CD4-positive, alpha-beta T cell treated with Interleukin-4 for 4 hours (primary cell): Measurements from ENCODE around the gene PRKCQ.
"Not testable (repeated sequence)": the region's sequence is repeated elsewhere in the genome, so short reads cannot be mapped to it uniquely, and the experiment has no call there.

Source experiments
- DNase-seq: peaks from one replicate; pipeline ENCODE4 v3.0.0-alpha.2; 2020

Gene PRKCQ

GRCh38 chr10:6401558-6402348 lies 178.3 kb downstream of the PRKCQ start:
- peak; percentile 75 for DNase-seq

- no peak for DNase-seq
Observed at GRCh38 chr10:6400821-6401465, 179.1 kb downstream of the PRKCQ start.

GRCh38 chr10:6400331-6400730 lies 179.7 kb downstream of the PRKCQ start:
- DNase-seq = no peak

- DNase-seq = no peak
Observed at GRCh38 chr10:6399879-6400278, 180.2 kb downstream of the PRKCQ start.

- no peak for DNase-seq
Observed at GRCh38 chr10:6399231-6399741, 180.8 kb downstream of the PRKCQ start.

- no peak for DNase-seq
Observed at GRCh38 chr10:6398399-6398798, 181.7 kb downstream of the PRKCQ start.

- no peak for DNase-seq
Observed at GRCh38 chr10:6396652-6397051, 183.4 kb downstream of the PRKCQ start.

- no peak for DNase-seq
Observed at GRCh38 chr10:6396226-6396625, 183.8 kb downstream of the PRKCQ start.

- DNase-seq = no peak
Observed at GRCh38 chr10:6395606-6396005, 184.5 kb downstream of the PRKCQ start.

GRCh38 chr10:6394084-6394483 lies 186.0 kb downstream of the PRKCQ start:
- no peak for DNase-seq

GRCh38 chr10:6393168-6393567 lies 186.9 kb downstream of the PRKCQ start:
- no peak for DNase-seq

GRCh38 chr10:6390213-6390845 lies 189.7 kb downstream of the PRKCQ start:
- DNase-seq = no peak

GRCh38 chr10:6388261-6388893 lies 191.7 kb downstream of the PRKCQ start:
- no peak for DNase-seq

GRCh38 chr10:6386960-6387359 lies 193.1 kb downstream of the PRKCQ start:
- DNase-seq = no peak

- no peak for DNase-seq
Observed at GRCh38 chr10:6386346-6386745, 193.7 kb downstream of the PRKCQ start.

- no peak for DNase-seq
Observed at GRCh38 chr10:6385665-6386064, 194.4 kb downstream of the PRKCQ start.

- no peak for DNase-seq
Observed at GRCh38 chr10:6384847-6385246, 195.2 kb downstream of the PRKCQ start.

- no peak for DNase-seq
Observed at GRCh38 chr10:6384031-6384430, 196.0 kb downstream of the PRKCQ start.

- no peak for DNase-seq
Observed at GRCh38 chr10:6383096-6383812, 196.8 kb downstream of the PRKCQ start.

GRCh38 chr10:6382081-6382480 lies 198.0 kb downstream of the PRKCQ start:
- peak; percentile 52 for DNase-seq

- not testable (repeated sequence) for DNase-seq
Observed at GRCh38 chr10:6380478-6380877, 199.6 kb downstream of the PRKCQ start.

- no peak for DNase-seq
Observed at GRCh38 chr10:6379015-6379776, 200.9 kb downstream of the PRKCQ start.
